GM12865 (cell line): ENCODE results near the gene ZNF620.
A peak's percentile ranks its signal among the peaks of the same experiment; 100 is the strongest.

Experiments used
- DNase-seq: peaks from one replicate; pipeline ENCODE4 v3.0.0; 2010; ENCODE audit warnings: low read depth
- H3K4me3 ChIP-seq: 2 replicates; pipeline ENCODE4 v1.5.1; 2011; ENCODE audit warnings: mild to moderate bottlenecking, low read depth, low read length, control low read depth
- CTCF ChIP-seq: IDR thresholded peaks from 2 replicates; pipeline ENCODE4 v1.5.1; 2011; ENCODE audit warnings: low read length, control low read depth, low read depth, inconsistent platforms; ENCODE audit not compliant: insufficient read depth; ENCODE audit errors: missing control alignments

The ZNF620 gene

GRCh38 chr3:40476478-40477470 lies 29.1 kb upstream of the ZNF620 start, which contains the start of gene ZNF619:
TSS of gene ZNF619 (plus strand) at chr3:40477122. CDS start at chr3:40477980, 858 bp downstream.
- DNase-seq = peak; percentile 80
- no peak for TF ChIP-seq CTCF

GRCh38 chr3:40477666-40478065 lies 28.2 kb upstream of the ZNF620 start:
- DNase-seq = no peak
- H3K4me3 ChIP-seq = peak overlapping the region; percentile 81
- TF ChIP-seq CTCF = no peak

More at GRCh38 chr3:40476478-40477470, 29.1 kb upstream of the ZNF620 start, which contains the start of gene ZNF619:
- peak within 1 kb of the TSS; percentile 81 for H3K4me3 ChIP-seq

GRCh38 chr3:40487172-40487571 lies 18.7 kb upstream of the ZNF620 start:
- H3K4me3 ChIP-seq = no peak overlapping the region
- no peak for DNase-seq
- no peak for TF ChIP-seq CTCF

- TF ChIP-seq CTCF = no peak
- DNase-seq = no peak
- no peak overlapping the region for H3K4me3 ChIP-seq
Observed at GRCh38 chr3:40490916-40491315, 14.9 kb upstream of the ZNF620 start.

- no peak overlapping the region for H3K4me3 ChIP-seq
- DNase-seq = no peak
- no peak for TF ChIP-seq CTCF
Observed at GRCh38 chr3:40494698-40495097, 11.1 kb upstream of the ZNF620 start.

- DNase-seq = no peak
- no peak overlapping the region for H3K4me3 ChIP-seq
- TF ChIP-seq CTCF = no peak
Observed at GRCh38 chr3:40497288-40497687, 8.6 kb upstream of the ZNF620 start.
